ENCODE results near the gene SLIT3. TPM values are rescaled to one million over a fixed set of nuclear protein-coding genes. Genes with fewer than 3 reads are reported as not detected.

SLIT3 gene
- total RNA-seq, 1 experiment from 2014 or later = 0.92 TPM

- Histone ChIP-seq H3K18ac (ENCODE audit: insufficient read length, low read depth, low read length) (no peak overlapping the region), H3K4me2 (ENCODE audit: insufficient read depth, insufficient read length, low read length) (no peak overlapping the region), H3K79me1 (ENCODE audit: insufficient read depth, low read depth, low read length, poor library complexity, severe bottlenecking) (no peaks in the 10 kb centered on the region), H3K4me1 (ENCODE audit: insufficient read depth, low read length) (peaks cover 8% of the 10 kb centered on the region), H2AFZ (ENCODE audit: low read length) (no peak overlapping the region), H4K91ac (ENCODE audit: insufficient read length, low read depth, low read length) (no peak overlapping the region), H3K4ac (ENCODE audit: low read depth, low read length) (no peak overlapping the region), H4K8ac (replicated peaks; ENCODE audit: insufficient read length, low read depth, low read length) (no peak overlapping the region), H4K5ac (ENCODE audit: insufficient read length, low read depth, low read length) (no peak overlapping the region), H2BK5ac (ENCODE audit: insufficient read length, low read length) (no peak overlapping the region), H3K9me3 (ENCODE audit: control insufficient read depth, low read depth, low read length) (no peaks in the 10 kb centered on the region), H3K9ac (ENCODE audit: extremely low read depth, insufficient read length, low read length) (no peak overlapping the region), H3K23ac (ENCODE audit: insufficient read length, low read depth, low read length) (no peak overlapping the region), H2BK12ac (ENCODE audit: insufficient read length, low read depth, low read length) (no peak overlapping the region), H3K56ac (ENCODE audit: insufficient read length, low read depth, low read length) (no peak overlapping the region), H2AK5ac (ENCODE audit: insufficient read length, low read length) (no peak overlapping the region), H3K27me3 (ENCODE audit: insufficient read depth, low read length) (no peaks in the 10 kb centered on the region), H2BK120ac (ENCODE audit: low read depth, low read length, poor library complexity, severe bottlenecking) (no peak overlapping the region), H2BK15ac (ENCODE audit: low read depth, low read length) (no peak overlapping the region), H3K79me2 (ENCODE audit: insufficient read depth, low read length) (no peaks in the 10 kb centered on the region), H3K23me2 (ENCODE audit: insufficient read length, low read depth, low read length, poor library complexity, severe bottlenecking) (no peaks in the 10 kb centered on the region), H3T11ph (ENCODE audit: low read length) (no peak overlapping the region), H4K20me1 (ENCODE audit: control insufficient read depth, insufficient read depth, insufficient read length) (no peaks in the 10 kb centered on the region), H2BK20ac (ENCODE audit: low read depth, low read length, poor library complexity, severe bottlenecking) (no peak overlapping the region), H3K14ac (ENCODE audit: insufficient read depth, low read length) (no peak overlapping the region), H3K27ac (ENCODE audit: insufficient read length, low read depth, low read length) (no peak overlapping the region)
- Mint-ChIP-seq H3K4me1 (peaks cover 13 to 26% of the 10 kb centered on the region in 2 experiments), H3K4me3 (no peak overlapping the region), H3K36me3 (ENCODE audit: insufficient read depth in 1 of 3, low read depth in 3 of 3) (no peaks in the 10 kb centered on the region; a peak in 1 of 7 replicates), H3K27ac (no peak overlapping the region; a peak in 1 of 7 replicates), H3K9me3 (no peaks in the 10 kb centered on the region; a peak in 1 of 5 replicates), H3K27me3 (ENCODE audit: low read depth) (peaks cover 12% of the 10 kb centered on the region)
- no CpG with 5 or more reads among the region's 1 CpG for WGBS (ENCODE audit: extremely low coverage, insufficient read length, low lambda C conversion rate)
- no peak for DNase-seq
- no peak for TF ChIP-seq CTCF (conservative IDR thresholded peaks at IDR 0.05)
These were observed 322.4 kb downstream of the SLIT3 start for GRCh38 chr5:168978500-168978899.
